ENCODE measurements around the gene MYF5.
A peak's percentile ranks its signal among the peaks of the same experiment; 100 is the strongest.

Gene MYF5

GRCh38 chr12:80702889-80703805, 13.6 kb upstream of the MYF5 start:
- Histone ChIP-seq H3K4me3 (replicated peaks; ENCODE audit: low read depth, low read length) (peak overlapping the region; percentile 62), H3K27me3 (replicated peaks; ENCODE audit: control insufficient read depth, insufficient read depth, low read length) (no peaks in the 10 kb centered on the region), H3K36me3 (ENCODE audit: control insufficient read depth, insufficient read depth, low read length) (no peaks in the 10 kb centered on the region)
- peak; percentile 52 for DNase-seq (ENCODE audit: extremely low read depth, insufficient read length)
- no peak for TF ChIP-seq CTCF (IDR thresholded peaks at IDR 0.05; ENCODE audit: insufficient read depth, low read length, poor library complexity, severe bottlenecking)

DNA sequence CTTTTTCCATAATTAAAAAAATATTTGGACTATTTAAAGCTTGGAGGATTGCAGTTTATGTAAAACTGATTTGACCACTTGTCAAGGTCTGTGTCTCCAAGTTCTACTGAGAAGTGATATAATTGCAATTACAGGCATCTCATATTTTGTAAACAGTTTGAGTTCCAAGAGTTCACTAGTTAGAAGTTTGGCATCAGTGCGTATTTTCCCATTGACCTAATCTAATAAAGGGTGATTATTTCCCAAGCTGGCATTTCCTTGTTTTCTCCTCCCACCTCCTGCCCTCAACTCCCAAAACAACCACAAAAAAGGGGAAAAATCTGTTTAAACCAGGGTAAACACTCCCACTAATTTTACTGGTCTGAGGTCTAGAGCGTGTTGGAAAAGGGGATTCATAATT, 12.3 kb upstream of the MYF5 start:
- TF ChIP-seq CTCF (IDR thresholded peaks at IDR 0.05; ENCODE audit: insufficient read depth, low read length, poor library complexity, severe bottlenecking), result no peak
- no peak overlapping the region for H3K4me3 ChIP-seq (replicated peaks; ENCODE audit: low read depth, low read length)
- H3K27me3 ChIP-seq (replicated peaks; ENCODE audit: control insufficient read depth, insufficient read depth, low read length), result no peaks in the 10 kb centered on the region
- DNase-seq (ENCODE audit: extremely low read depth, insufficient read length), result no peak
- H3K36me3 ChIP-seq (ENCODE audit: control insufficient read depth, insufficient read depth, low read length), result no peaks in the 10 kb centered on the region

- H3K36me3 ChIP-seq (ENCODE audit: control insufficient read depth, insufficient read depth, low read length), result no peaks in the 10 kb centered on the region
- peak within 1 kb of the TSS; percentile 2; the same call in 1 of the 2 replicates for H3K4me3 ChIP-seq (replicated peaks; ENCODE audit: low read depth, low read length)
- H3K27me3 ChIP-seq (replicated peaks; ENCODE audit: control insufficient read depth, insufficient read depth, low read length), result no peaks in the 10 kb centered on the region
- DNase-seq (ENCODE audit: extremely low read depth, insufficient read length), result no peak
- no peak for TF ChIP-seq CTCF (IDR thresholded peaks at IDR 0.05; ENCODE audit: insufficient read depth, low read length, poor library complexity, severe bottlenecking)
Observed at GRCh38 chr12:80707126-80707829, 9.4 kb upstream of the MYF5 start, which contains the start of gene MYF6. Gene MYF6, plus strand, starts transcription at chr12:80707634. Its CDS starts 86 bp downstream, at chr12:80707720.

DNA sequence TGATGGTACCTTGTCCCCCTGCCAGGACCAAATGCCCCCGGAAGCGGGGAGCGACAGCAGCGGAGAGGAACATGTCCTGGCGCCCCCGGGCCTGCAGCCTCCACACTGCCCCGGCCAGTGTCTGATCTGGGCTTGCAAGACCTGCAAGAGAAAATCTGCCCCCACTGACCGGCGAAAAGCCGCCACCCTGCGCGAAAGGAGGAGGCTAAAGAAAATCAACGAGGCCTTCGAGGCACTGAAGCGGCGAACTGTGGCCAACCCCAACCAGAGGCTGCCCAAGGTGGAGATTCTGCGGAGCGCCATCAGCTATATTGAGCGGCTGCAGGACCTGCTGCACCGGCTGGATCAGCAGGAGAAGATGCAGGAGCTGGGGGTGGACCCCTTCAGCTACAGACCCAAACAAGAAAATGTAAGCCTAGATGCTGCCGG, 8.9 kb upstream of the MYF5 start:
- no peak for DNase-seq (ENCODE audit: extremely low read depth, insufficient read length)
- Histone ChIP-seq H3K4me3 (replicated peaks; ENCODE audit: low read depth, low read length) (0 out of 2 replicates have a peak overlapping the region, but pooled peaks have one; percentile 2), H3K36me3 (ENCODE audit: control insufficient read depth, insufficient read depth, low read length) (no peaks in the 10 kb centered on the region), H3K27me3 (replicated peaks; ENCODE audit: control insufficient read depth, insufficient read depth, low read length) (no peaks in the 10 kb centered on the region)
- no peak for TF ChIP-seq CTCF (IDR thresholded peaks at IDR 0.05; ENCODE audit: insufficient read depth, low read length, poor library complexity, severe bottlenecking)

DNA sequence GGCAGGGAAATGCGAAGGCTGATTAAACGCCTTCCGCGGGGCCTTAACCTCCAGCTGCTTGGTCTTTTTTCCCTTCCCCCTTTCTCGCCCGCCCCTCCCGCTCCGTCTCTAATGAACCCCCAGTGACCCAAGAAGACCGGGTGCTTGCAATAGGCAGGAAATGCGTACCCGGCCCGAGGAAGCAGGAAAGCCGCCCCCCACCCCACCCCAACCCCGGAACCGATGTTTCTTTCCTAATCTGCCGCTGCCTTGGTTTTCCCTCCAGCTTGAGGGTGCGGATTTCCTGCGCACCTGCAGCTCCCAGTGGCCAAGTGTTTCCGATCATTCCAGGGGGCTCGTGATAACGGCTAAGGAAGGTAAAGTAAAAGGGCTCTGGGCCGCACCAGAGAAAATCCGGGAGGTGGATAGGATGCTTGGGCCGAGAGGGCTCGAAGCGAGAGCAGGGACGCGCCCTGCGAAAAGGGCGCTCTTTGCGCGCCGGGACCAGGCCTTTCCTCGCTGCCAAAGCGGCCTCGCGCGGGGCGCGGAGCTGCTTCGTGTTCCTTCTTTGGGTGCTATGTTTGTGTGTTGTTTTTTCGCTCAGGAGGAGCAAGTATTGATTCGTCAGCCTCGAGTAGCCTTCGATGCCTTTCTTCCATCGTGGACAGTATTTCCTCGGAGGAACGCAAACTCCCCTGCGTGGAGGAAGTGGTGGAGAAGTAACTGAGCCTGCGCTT, 8.3 kb upstream of the MYF5 start:
- no peak for TF ChIP-seq CTCF (IDR thresholded peaks at IDR 0.05; ENCODE audit: insufficient read depth, low read length, poor library complexity, severe bottlenecking)
- Histone ChIP-seq H3K27me3 (replicated peaks; ENCODE audit: control insufficient read depth, insufficient read depth, low read length) (no peaks in the 10 kb centered on the region), H3K36me3 (ENCODE audit: control insufficient read depth, insufficient read depth, low read length) (no peaks in the 10 kb centered on the region), H3K4me3 (replicated peaks; ENCODE audit: low read depth, low read length) (peak overlapping the region; percentile 2)
- peak; percentile 11 for DNase-seq (ENCODE audit: extremely low read depth, insufficient read length)

Measured in GM06990 (cell line).